HepG2 (cell line): Measurements from ENCODE around the gene KDM1B. TPM values are rescaled to one million over a fixed set of nuclear protein-coding genes. Genes with fewer than 3 reads are reported as not detected.

Experiments
- ARNT ChIP-seq: fragments of 450-650 bp; IDR thresholded peaks from 2 replicates; pipeline ENCODE4 v1.6.1; 2017
- CEBPB ChIP-seq: IDR thresholded peaks from 2 replicates; pipeline ENCODE4 v1.6.1; 2011; ENCODE audit warnings: low read depth, low read length, improper control_type of control experiment, borderline replicate concordance
- EHMT2 ChIP-seq: fragments of 200-600 bp; sonication (generic); IDR thresholded peaks from 2 replicates; pipeline ENCODE4 v1.7.0; 2017; ENCODE audit warnings: antibody characterized with exemption, low read depth, low read length, borderline replicate concordance
- HDAC1 ChIP-seq: sonication (generic); formaldehyde crosslinking; IDR thresholded peaks from 2 replicates; pipeline ENCODE4 v1.5.1; 2020; ENCODE audit warnings: mild to moderate bottlenecking, missing genetic modification reagents
- HOXA3 ChIP-seq: sonication (generic); formaldehyde crosslinking; IDR thresholded peaks from 2 replicates; pipeline ENCODE4 v1.5.0; 2020; ENCODE audit warnings: missing genetic modification reagents
- JUN ChIP-seq: sonication (generic); formaldehyde crosslinking; IDR thresholded peaks from 2 replicates; pipeline ENCODE4 v1.4.0; 2020; ENCODE audit warnings: mild to moderate bottlenecking, missing genetic modification reagents
- KAT7 ChIP-seq: IDR thresholded peaks from 2 replicates; pipeline ENCODE4 v1.6.1; 2018; ENCODE audit warnings: borderline replicate concordance, missing compliant biosample characterization
- KMT2B ChIP-seq: IDR thresholded peaks from 2 replicates; pipeline ENCODE4 v1.6.1; 2016; ENCODE audit warnings: missing genetic modification reagents, missing compliant biosample characterization
- MBNL3 ChIP-seq: fragments of 250-450 bp; sonication (Bioruptor Pico); conservative IDR thresholded peaks from 2 replicates; pipeline ENCODE4 v1.8.0; 2022; ENCODE audit warnings: mild to moderate bottlenecking, inconsistent platforms
- MIXL1 ChIP-seq: IDR thresholded peaks from 2 replicates; pipeline ENCODE4 v1.6.1; 2016
- MYC ChIP-seq: sonication (generic); formaldehyde crosslinking; IDR thresholded peaks from 2 replicates; pipeline ENCODE4 v1.9.0; 2021; ENCODE audit warnings: missing genetic modification reagents, borderline replicate concordance
- NFKBIZ ChIP-seq: IDR thresholded peaks from 2 replicates; pipeline ENCODE4 v1.6.1; 2018; ENCODE audit warnings: missing genetic modification reagents, missing compliant biosample characterization
- NR2F6 ChIP-seq, 2 experiments: IDR thresholded peaks; 2 replicates each; pipeline ENCODE4 v1.6.1; 2016; ENCODE audit warnings: antibody characterized with exemption in 1 of 2, mild to moderate bottlenecking in 1 of 2
- RARG ChIP-seq: sonication (generic); formaldehyde crosslinking; IDR thresholded peaks from 2 replicates; pipeline ENCODE4 v1.4.0; 2020; ENCODE audit warnings: low read depth, mild to moderate bottlenecking, missing genetic modification reagents
- TEAD3 ChIP-seq: optimal IDR thresholded peaks from 2 replicates; pipeline ENCODE3; 2016; ENCODE audit warnings: borderline replicate concordance
- ZBTB49 ChIP-seq: sonication (generic); formaldehyde crosslinking; IDR thresholded peaks from 2 replicates; pipeline ENCODE4 v1.4.0; 2020; ENCODE audit warnings: missing genetic modification reagents, borderline replicate concordance
- ZKSCAN5 ChIP-seq: sonication (generic); formaldehyde crosslinking; IDR thresholded peaks from 2 replicates; pipeline ENCODE4 v1.5.1; 2020; ENCODE audit warnings: mild to moderate bottlenecking, missing genetic modification reagents
- ZNF292 ChIP-seq: sonication (generic); formaldehyde crosslinking; IDR thresholded peaks from 2 replicates; pipeline ENCODE4 v1.8.1; 2022; ENCODE audit warnings: mild to moderate bottlenecking, low read depth, missing genetic modification reagents, borderline replicate concordance
- ZNF34 ChIP-seq: sonication (generic); formaldehyde crosslinking; IDR thresholded peaks from 2 replicates; pipeline ENCODE4 v1.4.0; 2020; ENCODE audit warnings: mild to moderate bottlenecking, missing genetic modification reagents, borderline replicate concordance
- ZNF446 ChIP-seq: sonication (generic); formaldehyde crosslinking; IDR thresholded peaks from 2 replicates; pipeline ENCODE4 v1.5.0; 2020; ENCODE audit warnings: mild to moderate bottlenecking, missing genetic modification reagents
- ZNF543 ChIP-seq: sonication (generic); formaldehyde crosslinking; IDR thresholded peaks from 2 replicates; pipeline ENCODE4 v1.4.0; 2020; ENCODE audit warnings: mild to moderate bottlenecking, missing genetic modification reagents
- ZNF605 ChIP-seq: sonication (generic); formaldehyde crosslinking; IDR thresholded peaks from 2 replicates; pipeline ENCODE4 v1.8.0; 2022; ENCODE audit warnings: mild to moderate bottlenecking, missing genetic modification reagents
- ZNF740 ChIP-seq: sonication (generic); formaldehyde crosslinking; IDR thresholded peaks from 2 replicates; pipeline ENCODE4 v1.4.0; 2020; ENCODE audit warnings: missing genetic modification reagents
- polyA plus RNA-seq, 8 experiments: library from polyadenylated mRNA; depleted of rRNA in 3 of 8; stranded (reverse) in 7 of 8; unstranded in 1 of 8; fragments of >200 nt; fragmentation: Illumina TruSeq in 4 of 8; extraction: Trizol in 4 of 8; gene quantifications; 2 replicates each; pipeline versions ENCODE4 v1.2.1 to v1.2.3, GENCODE V29; 2011 to 2016; ENCODE audit warnings: low read depth in 4 of 8, missing spikeins in 1 of 8, mixed read lengths in 1 of 8; ENCODE audit not compliant: insufficient read depth in 1 of 8
- total RNA-seq, 5 experiments: library from RNA; depleted of rRNA; stranded (reverse); fragments of >200 nt; fragmentation: Illumina TruSeq; extraction: Trizol; gene quantifications; 2 replicates each; pipeline ENCODE4 v1.2.3, GENCODE V29; 2016; ENCODE audit warnings: low read depth in 1 of 5
- TF ChIP-seq, protein P1 (sequence below): sonication (generic); formaldehyde crosslinking; IDR thresholded peaks from 2 replicates; pipeline ENCODE4 v1.4.0; 2020; ENCODE audit warnings: mild to moderate bottlenecking, missing genetic modification reagents
- TF ChIP-seq, protein P2 (sequence below): sonication (generic); formaldehyde crosslinking; IDR thresholded peaks from 2 replicates; pipeline ENCODE4 v1.9.0; 2021; ENCODE audit warnings: missing genetic modification reagents, mild to moderate bottlenecking, borderline replicate concordance

Gene KDM1B
- total and polyA plus RNA-seq, 2 of the 13 experiments (the other 11 are each of a cell fraction or from before 2014, with no cell fraction given): 9.8 to 13.2 TPM

DNA sequence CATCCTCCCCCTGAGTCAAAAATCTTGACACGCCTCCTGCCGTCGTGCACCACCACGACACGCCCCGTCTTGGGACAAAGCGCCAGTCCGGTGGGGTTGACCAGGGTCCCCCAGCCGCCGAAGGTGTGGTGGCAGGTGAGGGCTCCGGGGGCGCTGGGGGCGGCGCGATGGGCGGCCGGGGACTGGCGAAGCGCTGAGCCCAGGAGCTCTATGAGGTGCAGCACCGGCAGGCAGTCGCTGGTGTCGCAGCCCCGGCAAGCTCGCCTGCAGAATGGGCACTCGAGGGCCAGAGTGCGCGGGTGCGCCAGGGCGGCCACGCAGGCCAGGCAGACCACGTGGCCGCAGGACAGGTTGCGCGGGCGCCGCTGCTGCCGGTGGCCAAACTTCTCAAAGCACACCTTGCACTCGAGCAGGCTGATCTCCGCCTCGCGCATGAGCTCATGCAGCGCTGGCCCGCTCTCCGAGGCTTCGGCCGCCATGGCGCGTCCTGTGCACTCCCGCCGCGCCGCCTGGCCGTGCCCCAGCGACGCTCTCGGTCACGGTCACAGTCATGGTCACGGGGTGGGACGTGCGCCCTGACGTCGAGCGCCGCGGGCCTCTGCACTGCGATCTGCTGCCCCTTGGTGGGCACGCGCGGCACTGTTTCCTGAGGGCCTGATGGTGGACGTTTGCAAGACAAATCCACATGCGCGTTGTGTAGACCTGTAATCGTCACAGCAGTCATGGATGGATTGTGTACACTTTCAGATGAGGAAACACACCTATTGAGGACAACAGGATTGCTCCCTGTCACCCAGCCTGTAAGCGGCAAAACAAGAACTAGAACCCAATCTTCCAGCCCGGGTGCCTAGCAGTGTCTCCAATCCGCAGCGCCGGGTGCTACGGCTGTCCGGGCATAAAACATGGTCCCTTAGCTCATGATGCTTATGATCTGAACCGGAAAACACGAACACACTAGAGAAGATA lies 32.8 kb upstream of the KDM1B start, which contains the start of gene NHLRC1 (continued):
- TF ChIP-seq KMT2B (CRISPR knock-in tag) (peak; percentile 89), ARNT (no peak), MIXL1 (CRISPR knock-in tag) (peak; percentile 93; the same call in 1 of the 2 replicates), EHMT2 (no peak), JUN (peak; percentile 91), ZBTB49 (CRISPR knock-in tag) (peak; percentile 90; the same call in 1 of the 2 replicates), TEAD3 (CRISPR knock-in tag) (peak; percentile 92), MYC (CRISPR knock-in tag) (peak; percentile 94), MBNL3 (CRISPR knock-in tag) (no peak), NR2F6 (IDR thresholded peaks at IDR 0.05) (no peak), NR2F6 (CRISPR knock-in tag; IDR thresholded peaks at IDR 0.05) (peak; percentile 91), RARG (CRISPR knock-in tag) (no peak), HOXA3 (CRISPR knock-in tag) (peak; percentile 99), ZNF740 (CRISPR knock-in tag) (peak; percentile 70; the same call in 1 of the 2 replicates), ZNF605 (CRISPR knock-in tag) (peak; percentile 93), ZKSCAN5 (CRISPR knock-in tag) (0 out of 2 replicates have a peak, but pooled peaks have one; percentile 29), HDAC1 (CRISPR knock-in tag) (peak; percentile 97), ZNF292 (peak; percentile 62; the same call in 1 of the 2 replicates), ZNF34 (CRISPR knock-in tag) (peak; percentile 98; the same call in 1 of the 2 replicates), CEBPB (no peak), KAT7 (peak; percentile 95; the same call in 1 of the 2 replicates), ZNF543 (CRISPR knock-in tag) (peak; percentile 92), NFKBIZ (CRISPR knock-in tag) (peak; percentile 96), ZNF446 (CRISPR knock-in tag) (no peak)
- TF ChIP-seq, protein P1, sequence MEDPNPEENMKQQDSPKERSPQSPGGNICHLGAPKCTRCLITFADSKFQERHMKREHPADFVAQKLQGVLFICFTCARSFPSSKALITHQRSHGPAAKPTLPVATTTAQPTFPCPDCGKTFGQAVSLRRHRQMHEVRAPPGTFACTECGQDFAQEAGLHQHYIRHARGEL (CRISPR knock-in tag): peak; percentile 96
- TF ChIP-seq, protein P2, sequence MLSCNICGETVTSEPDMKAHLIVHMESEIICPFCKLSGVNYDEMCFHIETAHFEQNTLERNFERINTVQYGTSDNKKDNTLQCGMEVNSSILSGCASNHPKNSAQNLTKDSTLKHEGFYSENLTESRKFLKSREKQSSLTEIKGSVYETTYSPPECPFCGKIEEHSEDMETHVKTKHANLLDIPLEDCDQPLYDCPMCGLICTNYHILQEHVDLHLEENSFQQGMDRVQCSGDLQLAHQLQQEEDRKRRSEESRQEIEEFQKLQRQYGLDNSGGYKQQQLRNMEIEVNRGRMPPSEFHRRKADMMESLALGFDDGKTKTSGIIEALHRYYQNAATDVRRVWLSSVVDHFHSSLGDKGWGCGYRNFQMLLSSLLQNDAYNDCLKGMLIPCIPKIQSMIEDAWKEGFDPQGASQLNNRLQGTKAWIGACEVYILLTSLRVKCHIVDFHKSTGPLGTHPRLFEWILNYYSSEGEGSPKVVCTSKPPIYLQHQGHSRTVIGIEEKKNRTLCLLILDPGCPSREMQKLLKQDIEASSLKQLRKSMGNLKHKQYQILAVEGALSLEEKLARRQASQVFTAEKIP (CRISPR knock-in tag): no peak
